Measurements from ENCODE around the gene ZNF415. TPM values are rescaled to one million over a fixed set of nuclear protein-coding genes. Genes with fewer than 3 reads are reported as not detected.
"Not testable (repeated sequence)": the region's sequence is repeated elsewhere in the genome, so short reads cannot be mapped to it uniquely, and the experiment has no call there.

Gene ZNF415
- total RNA-seq, 1 donor from 2014 or later, result 10.3 TPM

GRCh38 chr19:53102206-53102755, 30.4 kb downstream of the ZNF415 start:
- DNase-seq, result peak; percentile 76

GRCh38 chr19:53101518-53101917, 31.2 kb downstream of the ZNF415 start:
- DNase-seq, result no peak

- DNase-seq, result not testable (repeated sequence)
Measured at GRCh38 chr19:53098570-53098969, 34.1 kb downstream of the ZNF415 start.

GRCh38 chr19:53096982-53097690, 35.6 kb downstream of the ZNF415 start:
- DNase-seq, result not testable (repeated sequence)

- DNase-seq, result not testable (repeated sequence)
Measured at GRCh38 chr19:53096579-53096978, 36.1 kb downstream of the ZNF415 start.

GRCh38 chr19:53094754-53095575, 37.7 kb downstream of the ZNF415 start:
- DNase-seq, result no peak

GRCh38 chr19:53092723-53093122, 40.0 kb downstream of the ZNF415 start:
- DNase-seq, result no peak

- no peak for DNase-seq
Measured at GRCh38 chr19:53091413-53092254, 41.1 kb downstream of the ZNF415 start.

GRCh38 chr19:53088091-53088490, 44.6 kb downstream of the ZNF415 start:
- no peak for DNase-seq

GRCh38 chr19:53086949-53087348, 45.8 kb downstream of the ZNF415 start:
- DNase-seq, result peak; percentile 44

- DNase-seq, result no peak
Measured at GRCh38 chr19:53085496-53085895, 47.2 kb downstream of the ZNF415 start.

GRCh38 chr19:53082929-53083328, 49.8 kb downstream of the ZNF415 start:
- DNase-seq, result no peak

GRCh38 chr19:53079313-53079924, 53.3 kb downstream of the ZNF415 start:
- no peak for DNase-seq

GRCh38 chr19:53078668-53079067, 54.0 kb downstream of the ZNF415 start:
- DNase-seq, result no peak

GRCh38 chr19:53076984-53077383, 55.7 kb downstream of the ZNF415 start:
- DNase-seq, result peak; percentile 84

- DNase-seq, result no peak
Measured at GRCh38 chr19:53068834-53069233, 63.9 kb downstream of the ZNF415 start.

- DNase-seq, result no peak
Measured at GRCh38 chr19:53068199-53068598, 64.5 kb downstream of the ZNF415 start.

- DNase-seq, result peak; percentile 64
Measured at GRCh38 chr19:53057904-53058580, 74.7 kb downstream of the ZNF415 start.
